OCI-LY3 (cell line): ENCODE measurements around the gene MPRIP.

Experiments
- H2AFZ ChIP-seq: fragments of 200-600, 300-600 bp; shearing (Covaris generic); 2 replicates; pipeline ENCODE4 v1.6.0; 2014; ENCODE audit warnings: antibody characterized with exemption, low read depth, low read length
- H3K27ac ChIP-seq: fragments of 200-600, 300-600 bp; sonication (generic); 2 replicates; pipeline ENCODE4 v1.5.1; 2014; ENCODE audit warnings: mild to moderate bottlenecking, low read length, moderate library complexity, mixed read lengths
- H3K27me3 ChIP-seq: fragments of 200-600, 300-600 bp; sonication (generic); 2 replicates; pipeline ENCODE4 v1.6.1; 2014; ENCODE audit warnings: low read depth, low read length, mixed read lengths
- H3K36me3 ChIP-seq: fragments of 200-600, 300-600 bp; sonication (generic); replicated peaks from 2 replicates; pipeline ENCODE3; 2014; ENCODE audit warnings: low read depth, low read length, mixed read lengths
- H3K4me1 ChIP-seq: fragments of 300-600, 200-600 bp; sonication (generic); 2 replicates; pipeline ENCODE4 v1.6.1; 2014; ENCODE audit warnings: low read length, mixed read lengths
- H3K4me2 ChIP-seq: fragments of 200-600, 300-600 bp; sonication (generic); 2 replicates; pipeline ENCODE4 v1.6.1; 2014; ENCODE audit warnings: low read length, mixed read lengths
- H3K4me3 ChIP-seq: fragments of 300-600, 200-600 bp; sonication (generic); 2 replicates; pipeline ENCODE4 v1.5.1; 2014; ENCODE audit warnings: antibody characterized with exemption, mild to moderate bottlenecking, low read length, moderate library complexity
- H3K79me2 ChIP-seq: fragments of 300-600, 200-600 bp; shearing (Covaris generic); 2 replicates; pipeline ENCODE4 v1.6.1; 2014; ENCODE audit warnings: mild to moderate bottlenecking, low read length, mixed read lengths
- H3K9ac ChIP-seq: fragments of 300-600, 200-600 bp; shearing (Covaris generic); 2 replicates; pipeline ENCODE4 v1.6.0; 2014; ENCODE audit warnings: mild to moderate bottlenecking, low read length, moderate library complexity
- H3K9me3 ChIP-seq: fragments of 200-600, 300-600 bp; shearing (Covaris generic); 2 replicates; pipeline ENCODE4 v1.6.1; 2014; ENCODE audit warnings: low read length, mixed read lengths; ENCODE audit not compliant: insufficient read depth
- H4K20me1 ChIP-seq: fragments of 200-600, 300-600 bp; sonication (generic); 2 replicates; pipeline ENCODE4 v1.6.1; 2016; ENCODE audit warnings: low read length, mixed read lengths; ENCODE audit not compliant: insufficient read depth
- CTCF ChIP-seq: fragments of 200-600, 300-600 bp; sonication (generic); IDR thresholded peaks from 2 replicates; pipeline ENCODE4 v1.5.1; 2014; ENCODE audit warnings: antibody characterized with exemption, low read length, low read depth
- EZH2phosphoT487 ChIP-seq: fragments of 200-600 bp; shearing (Covaris generic); IDR thresholded peaks from 2 replicates; pipeline ENCODE4 v1.6.1; 2018; ENCODE audit warnings: antibody characterized with exemption, mixed run types, low read depth

Gene MPRIP

GRCh38 chr17:17239832-17240231 lies 197.6 kb downstream of the MPRIP start:
- no peaks in the 10 kb centered on the region for H3K9me3 ChIP-seq
- no peak overlapping the region for H3K4me2 ChIP-seq
- H3K27me3 ChIP-seq, result no peaks in the 10 kb centered on the region
- H3K27ac ChIP-seq, result no peak overlapping the region
- H3K4me1 ChIP-seq, result peaks cover 13% of the 10 kb centered on the region
- H3K36me3 ChIP-seq, result no peaks in the 10 kb centered on the region
- H3K79me2 ChIP-seq, result peaks cover 22% of the 10 kb centered on the region
- no peak overlapping the region for H3K9ac ChIP-seq
- no peak for TF ChIP-seq CTCF
- no peak for TF ChIP-seq EZH2phosphoT487
- peaks cover 11% of the 10 kb centered on the region for H4K20me1 ChIP-seq
- no peak overlapping the region for H2AFZ ChIP-seq
- H3K4me3 ChIP-seq, result no peak overlapping the region

- no peaks in the 10 kb centered on the region for H3K27me3 ChIP-seq
- no peak overlapping the region for H3K4me3 ChIP-seq
- H3K9ac ChIP-seq, result no peak overlapping the region
- peaks cover 3% of the 10 kb centered on the region for H3K79me2 ChIP-seq
- no peak overlapping the region for H3K4me2 ChIP-seq
- no peak overlapping the region for H2AFZ ChIP-seq
- H4K20me1 ChIP-seq, result no peaks in the 10 kb centered on the region
- no peak for TF ChIP-seq EZH2phosphoT487
- TF ChIP-seq CTCF, result no peak
- peaks cover 4% of the 10 kb centered on the region for H3K4me1 ChIP-seq
- H3K27ac ChIP-seq, result no peak overlapping the region
- peaks cover 1% of the 10 kb centered on the region for H3K36me3 ChIP-seq
- no peaks in the 10 kb centered on the region for H3K9me3 ChIP-seq
These were observed 199.4 kb downstream of the MPRIP start for GRCh38 chr17:17241656-17242055.

- no peaks in the 10 kb centered on the region for H3K27me3 ChIP-seq
- H3K36me3 ChIP-seq, result peaks cover 5% of the 10 kb centered on the region
- no peaks in the 10 kb centered on the region for H3K9me3 ChIP-seq
- H3K9ac ChIP-seq, result no peak overlapping the region
- no peaks in the 10 kb centered on the region for H4K20me1 ChIP-seq
- TF ChIP-seq CTCF (no peak), EZH2phosphoT487 (no peak)
- H3K4me3 ChIP-seq, result no peak overlapping the region
- peaks cover 4% of the 10 kb centered on the region for H3K4me1 ChIP-seq
- H3K79me2 ChIP-seq, result no peaks in the 10 kb centered on the region
- H2AFZ ChIP-seq, result no peak overlapping the region
- no peak overlapping the region for H3K27ac ChIP-seq
- H3K4me2 ChIP-seq, result no peak overlapping the region
These were observed 200.0 kb downstream of the MPRIP start for GRCh38 chr17:17242246-17242645.
